Measurements from ENCODE around the gene GIPC2. TPM values are rescaled to one million over a fixed set of nuclear protein-coding genes. Genes with fewer than 3 reads are reported as not detected.
"Not testable (repeated sequence)": the region's sequence is repeated elsewhere in the genome, so short reads cannot be mapped to it uniquely, and the experiment has no call there.

The GIPC2 gene
- total RNA-seq, 2 donors from 2014 or later = 26.7 to 35.4 TPM

DNA sequence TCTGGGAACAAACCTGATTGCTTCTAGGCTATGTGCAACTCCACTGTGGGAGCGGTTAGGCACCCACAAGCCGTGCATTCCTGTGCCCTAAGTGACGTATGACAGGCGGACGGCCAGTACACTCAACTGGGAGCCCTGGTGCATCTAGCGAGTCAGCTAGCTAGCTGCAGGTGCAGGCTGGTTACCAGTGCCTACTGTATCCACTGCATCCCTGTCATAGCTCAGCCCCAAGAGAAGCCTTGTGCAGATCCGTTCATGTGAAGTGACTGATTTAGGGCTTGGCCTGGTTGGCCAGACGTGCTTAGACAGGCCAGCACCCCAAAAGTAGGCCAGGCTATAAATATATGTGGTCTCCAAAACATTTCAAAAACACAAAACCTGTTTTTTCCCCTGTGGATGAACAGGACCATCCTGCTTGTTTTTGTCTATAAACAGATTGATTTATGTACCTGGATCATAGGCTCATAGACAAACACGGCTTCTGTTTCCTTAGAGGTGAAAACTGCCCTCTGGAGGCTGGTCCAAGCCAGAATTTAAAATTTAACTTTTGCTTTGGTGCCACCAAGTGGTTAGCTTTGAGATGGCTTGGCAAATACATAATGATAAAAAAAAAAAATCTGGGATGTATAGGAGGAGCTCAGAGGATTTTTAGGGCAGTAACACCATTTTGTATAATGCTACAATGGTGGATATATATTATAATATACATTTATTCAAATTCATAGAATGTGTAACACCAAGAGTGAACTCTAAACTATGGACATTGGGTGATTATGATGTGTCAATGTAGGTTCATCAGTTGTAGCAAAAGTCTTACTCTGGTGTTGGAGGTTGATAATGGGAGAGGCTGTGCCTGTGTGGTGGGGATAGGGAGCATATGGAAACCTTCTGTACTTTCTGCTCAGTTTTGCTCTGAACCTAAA is 68.5 kb downstream of the GIPC2 start:
- H3K4me1 ChIP-seq = no peaks in the 10 kb centered on the region
- H3K36me3 ChIP-seq = no peaks in the 10 kb centered on the region
- H3K27me3 ChIP-seq = no peaks in the 10 kb centered on the region
- peak; percentile 55 for DNase-seq
- intact Hi-C loops (cut with DNase I) = loop anchor here (10.0 kb wide), 1 partner anchor 139 kb away; the partner anchor contains the start of gene FUBP1
- H3K4me3 ChIP-seq = no peak overlapping the region
- no peak overlapping the region for H3K9ac ChIP-seq (ENCODE audit: low read depth in 2 of 2, low read length in 2 of 2)
- H3K9me3 ChIP-seq = no peaks in the 10 kb centered on the region
- TF ChIP-seq, protein P1, sequence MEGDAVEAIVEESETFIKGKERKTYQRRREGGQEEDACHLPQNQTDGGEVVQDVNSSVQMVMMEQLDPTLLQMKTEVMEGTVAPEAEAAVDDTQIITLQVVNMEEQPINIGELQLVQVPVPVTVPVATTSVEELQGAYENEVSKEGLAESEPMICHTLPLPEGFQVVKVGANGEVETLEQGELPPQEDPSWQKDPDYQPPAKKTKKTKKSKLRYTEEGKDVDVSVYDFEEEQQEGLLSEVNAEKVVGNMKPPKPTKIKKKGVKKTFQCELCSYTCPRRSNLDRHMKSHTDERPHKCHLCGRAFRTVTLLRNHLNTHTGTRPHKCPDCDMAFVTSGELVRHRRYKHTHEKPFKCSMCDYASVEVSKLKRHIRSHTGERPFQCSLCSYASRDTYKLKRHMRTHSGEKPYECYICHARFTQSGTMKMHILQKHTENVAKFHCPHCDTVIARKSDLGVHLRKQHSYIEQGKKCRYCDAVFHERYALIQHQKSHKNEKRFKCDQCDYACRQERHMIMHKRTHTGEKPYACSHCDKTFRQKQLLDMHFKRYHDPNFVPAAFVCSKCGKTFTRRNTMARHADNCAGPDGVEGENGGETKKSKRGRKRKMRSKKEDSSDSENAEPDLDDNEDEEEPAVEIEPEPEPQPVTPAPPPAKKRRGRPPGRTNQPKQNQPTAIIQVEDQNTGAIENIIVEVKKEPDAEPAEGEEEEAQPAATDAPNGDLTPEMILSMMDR (IDR thresholded peaks at IDR 0.05) = peak; percentile 74
- no peak overlapping the region for H3K27ac ChIP-seq

DNA sequence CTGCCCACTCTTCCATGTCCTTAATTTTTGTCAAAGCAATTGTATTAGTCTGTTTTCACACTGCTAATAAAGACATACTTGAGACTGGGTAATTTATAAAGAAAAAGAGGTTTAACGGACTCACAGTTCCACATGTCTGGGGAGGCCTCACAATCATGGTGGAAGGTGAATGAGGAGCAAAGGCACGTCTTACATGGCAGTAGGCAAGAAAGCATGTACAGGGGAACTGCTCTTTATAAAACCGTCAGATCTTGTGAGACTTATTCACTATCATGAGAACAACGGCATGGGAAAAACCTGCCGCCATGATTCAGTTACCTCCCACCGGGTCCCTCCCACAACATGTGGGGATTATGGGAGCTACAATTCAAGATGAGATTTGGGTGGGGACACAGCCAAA is 74.7 kb downstream of the GIPC2 start:
- H3K9me3 ChIP-seq; DNase-seq; H3K9ac ChIP-seq (ENCODE audit: low read depth in 2 of 2, low read length in 2 of 2); H3K4me3 ChIP-seq; intact Hi-C loops (cut with DNase I); H3K27ac ChIP-seq; H3K27me3 ChIP-seq; H3K4me1 ChIP-seq; H3K36me3 ChIP-seq: not testable (repeated sequence)

DNA sequence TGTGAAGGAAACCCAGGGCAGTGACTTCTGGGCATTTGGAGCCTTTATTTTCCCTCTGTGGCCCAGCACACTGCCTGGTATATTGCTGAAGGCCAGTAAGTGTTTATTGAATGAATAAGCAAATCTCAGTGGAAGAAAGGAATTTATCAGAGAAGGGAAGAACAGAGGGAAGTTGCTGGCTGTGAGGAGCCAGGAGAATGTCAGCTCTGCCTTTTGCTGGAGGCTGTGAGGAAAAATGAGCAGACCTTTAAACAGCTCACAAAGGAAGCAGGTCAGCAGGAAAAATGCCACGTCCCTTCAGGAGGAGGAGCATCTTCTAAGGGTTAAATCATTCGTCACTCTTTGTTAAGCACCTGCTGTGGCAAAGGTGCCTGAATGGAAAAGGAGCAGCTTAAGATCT is 75.9 kb downstream of the GIPC2 start:
- Histone ChIP-seq H3K27ac (no peak overlapping the region), H3K4me1 (no peaks in the 10 kb centered on the region), H3K27me3 (no peaks in the 10 kb centered on the region), H3K4me3 (no peak overlapping the region), H3K36me3 (no peaks in the 10 kb centered on the region), H3K9me3 (no peaks in the 10 kb centered on the region), H3K9ac (ENCODE audit: low read depth in 2 of 2, low read length in 2 of 2) (no peak overlapping the region)
- TF ChIP-seq, protein P1 (IDR thresholded peaks at IDR 0.05) = no peak
- intact Hi-C loops (cut with DNase I) = no loop called here
- no peak for DNase-seq

DNA sequence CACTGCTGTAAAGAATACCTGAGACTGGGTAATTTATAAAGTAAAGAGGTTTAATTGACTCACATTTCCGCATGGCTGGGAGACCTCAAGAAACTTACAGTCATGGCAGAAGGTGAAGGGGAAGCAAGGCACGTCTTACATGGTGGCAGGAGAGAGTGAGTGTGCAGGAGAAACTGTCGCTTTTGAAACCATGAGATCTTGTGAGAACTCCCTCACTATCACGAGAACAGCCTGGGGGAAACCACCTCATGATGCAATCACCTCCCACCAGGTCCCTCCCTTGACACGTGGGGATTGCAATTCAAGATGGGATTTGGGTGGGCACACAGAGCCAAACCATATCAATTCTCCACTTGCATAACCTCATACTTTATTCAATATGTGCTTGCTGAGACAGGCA is 76.6 kb downstream of the GIPC2 start:
- H3K4me3 ChIP-seq = no peak overlapping the region
- no peak for DNase-seq
- intact Hi-C loops (cut with DNase I) = no loop called here
- no peak overlapping the region for H3K27ac ChIP-seq
- H3K9ac ChIP-seq (ENCODE audit: low read depth in 2 of 2, low read length in 2 of 2) = no peak overlapping the region
- no peaks in the 10 kb centered on the region for H3K27me3 ChIP-seq
- no peaks in the 10 kb centered on the region for H3K4me1 ChIP-seq
- TF ChIP-seq, protein P1 (IDR thresholded peaks at IDR 0.05) = no peak
- no peaks in the 10 kb centered on the region for H3K9me3 ChIP-seq
- no peaks in the 10 kb centered on the region for H3K36me3 ChIP-seq

DNA sequence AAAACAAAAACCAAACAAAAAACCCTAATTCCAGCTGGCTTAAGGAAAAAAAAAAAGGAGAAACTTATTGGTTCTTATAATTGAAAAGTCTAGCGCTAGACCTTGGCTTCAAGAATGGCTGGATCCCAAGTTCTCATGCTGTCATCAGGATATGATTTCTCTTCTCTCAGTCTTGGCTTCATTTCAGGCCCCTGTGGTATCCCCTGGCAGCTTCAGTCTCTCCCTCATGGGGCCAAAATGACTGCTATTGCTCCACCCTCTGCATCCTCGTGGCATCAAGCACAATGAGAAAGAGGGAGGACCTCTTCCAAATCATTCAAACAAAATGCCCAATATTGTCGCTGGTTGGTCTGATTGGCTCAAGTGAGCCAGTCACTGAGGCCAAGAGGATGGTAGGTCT is 80.7 kb downstream of the GIPC2 start:
- H3K27ac ChIP-seq = no peak overlapping the region
- H3K4me1 ChIP-seq = no peaks in the 10 kb centered on the region
- no peak overlapping the region for H3K4me3 ChIP-seq
- H3K9ac ChIP-seq (ENCODE audit: low read depth in 2 of 2, low read length in 2 of 2) = no peak overlapping the region
- DNase-seq = no peak
- H3K9me3 ChIP-seq = no peaks in the 10 kb centered on the region
- intact Hi-C loops (cut with DNase I) = no loop called here
- H3K36me3 ChIP-seq = no peaks in the 10 kb centered on the region
- no peaks in the 10 kb centered on the region for H3K27me3 ChIP-seq
- TF ChIP-seq, protein P1 (IDR thresholded peaks at IDR 0.05) = no peak
